Measurements from ENCODE around the gene EQTN. TPM values are rescaled to one million over a fixed set of nuclear protein-coding genes. Genes with fewer than 3 reads are reported as not detected.

EQTN gene
- total RNA-seq, 1 experiment from 2014 or later = 0.81 TPM

DNA sequence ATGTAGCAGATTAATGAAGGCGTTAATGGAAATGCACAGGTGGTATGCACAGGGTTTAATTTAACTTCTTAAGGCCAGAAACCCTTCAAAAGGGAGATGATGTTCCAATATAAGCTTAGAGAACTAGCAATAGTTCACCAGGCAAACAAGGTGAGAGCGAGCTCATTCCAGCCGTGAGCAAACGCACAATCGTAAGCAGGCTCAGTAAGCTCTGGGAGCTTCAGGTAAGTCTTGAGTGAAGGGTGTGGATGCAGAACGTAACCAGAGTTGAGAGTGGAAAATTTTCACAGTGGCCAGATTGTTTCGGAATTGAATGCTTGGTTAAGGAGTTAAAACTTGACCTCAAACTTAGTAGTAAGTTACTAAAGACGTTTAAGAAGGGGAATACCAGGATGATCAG lies 5.7 kb downstream of the EQTN start (continued):
- TF ChIP-seq, protein P1, sequence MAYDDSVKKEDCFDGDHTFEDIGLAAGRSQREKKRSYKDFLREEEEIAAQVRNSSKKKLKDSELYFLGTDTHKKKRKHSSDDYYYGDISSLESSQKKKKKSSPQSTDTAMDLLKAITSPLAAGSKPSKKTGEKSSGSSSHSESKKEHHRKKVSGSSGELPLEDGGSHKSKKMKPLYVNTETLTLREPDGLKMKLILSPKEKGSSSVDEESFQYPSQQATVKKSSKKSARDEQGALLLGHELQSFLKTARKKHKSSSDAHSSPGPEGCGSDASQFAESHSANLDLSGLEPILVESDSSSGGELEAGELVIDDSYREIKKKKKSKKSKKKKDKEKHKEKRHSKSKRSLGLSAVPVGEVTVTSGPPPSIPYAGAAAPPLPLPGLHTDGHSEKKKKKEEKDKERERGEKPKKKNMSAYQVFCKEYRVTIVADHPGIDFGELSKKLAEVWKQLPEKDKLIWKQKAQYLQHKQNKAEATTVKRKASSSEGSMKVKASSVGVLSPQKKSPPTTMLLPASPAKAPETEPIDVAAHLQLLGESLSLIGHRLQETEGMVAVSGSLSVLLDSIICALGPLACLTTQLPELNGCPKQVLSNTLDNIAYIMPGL (CRISPR knock-in tag; IDR thresholded peaks at IDR 0.05) = no peak
- no peak for TF ChIP-seq SMAD3 (CRISPR knock-in tag; IDR thresholded peaks at IDR 0.05; ENCODE audit: borderline replicate concordance)
- TF ChIP-seq, protein P2, sequence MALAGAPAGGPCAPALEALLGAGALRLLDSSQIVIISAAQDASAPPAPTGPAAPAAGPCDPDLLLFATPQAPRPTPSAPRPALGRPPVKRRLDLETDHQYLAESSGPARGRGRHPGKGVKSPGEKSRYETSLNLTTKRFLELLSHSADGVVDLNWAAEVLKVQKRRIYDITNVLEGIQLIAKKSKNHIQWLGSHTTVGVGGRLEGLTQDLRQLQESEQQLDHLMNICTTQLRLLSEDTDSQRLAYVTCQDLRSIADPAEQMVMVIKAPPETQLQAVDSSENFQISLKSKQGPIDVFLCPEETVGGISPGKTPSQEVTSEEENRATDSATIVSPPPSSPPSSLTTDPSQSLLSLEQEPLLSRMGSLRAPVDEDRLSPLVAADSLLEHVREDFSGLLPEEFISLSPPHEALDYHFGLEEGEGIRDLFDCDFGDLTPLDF (CRISPR knock-in tag; IDR thresholded peaks at IDR 0.05) = no peak
- TF ChIP-seq, protein P3, sequence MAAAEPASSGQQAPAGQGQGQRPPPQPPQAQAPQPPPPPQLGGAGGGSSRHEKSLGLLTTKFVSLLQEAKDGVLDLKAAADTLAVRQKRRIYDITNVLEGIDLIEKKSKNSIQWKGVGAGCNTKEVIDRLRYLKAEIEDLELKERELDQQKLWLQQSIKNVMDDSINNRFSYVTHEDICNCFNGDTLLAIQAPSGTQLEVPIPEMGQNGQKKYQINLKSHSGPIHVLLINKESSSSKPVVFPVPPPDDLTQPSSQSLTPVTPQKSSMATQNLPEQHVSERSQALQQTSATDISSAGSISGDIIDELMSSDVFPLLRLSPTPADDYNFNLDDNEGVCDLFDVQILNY (CRISPR knock-in tag; IDR thresholded peaks at IDR 0.05) = no peak
- TF ChIP-seq NR3C1 (CRISPR knock-in tag; conservative IDR thresholded peaks at IDR 0.05; ENCODE audit: low read depth) = no peak
- TF ChIP-seq, protein P4, sequence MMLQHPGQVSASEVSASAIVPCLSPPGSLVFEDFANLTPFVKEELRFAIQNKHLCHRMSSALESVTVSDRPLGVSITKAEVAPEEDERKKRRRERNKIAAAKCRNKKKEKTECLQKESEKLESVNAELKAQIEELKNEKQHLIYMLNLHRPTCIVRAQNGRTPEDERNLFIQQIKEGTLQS (CRISPR knock-in tag; conservative IDR thresholded peaks at IDR 0.05) = no peak
- TF ChIP-seq, protein P5, sequence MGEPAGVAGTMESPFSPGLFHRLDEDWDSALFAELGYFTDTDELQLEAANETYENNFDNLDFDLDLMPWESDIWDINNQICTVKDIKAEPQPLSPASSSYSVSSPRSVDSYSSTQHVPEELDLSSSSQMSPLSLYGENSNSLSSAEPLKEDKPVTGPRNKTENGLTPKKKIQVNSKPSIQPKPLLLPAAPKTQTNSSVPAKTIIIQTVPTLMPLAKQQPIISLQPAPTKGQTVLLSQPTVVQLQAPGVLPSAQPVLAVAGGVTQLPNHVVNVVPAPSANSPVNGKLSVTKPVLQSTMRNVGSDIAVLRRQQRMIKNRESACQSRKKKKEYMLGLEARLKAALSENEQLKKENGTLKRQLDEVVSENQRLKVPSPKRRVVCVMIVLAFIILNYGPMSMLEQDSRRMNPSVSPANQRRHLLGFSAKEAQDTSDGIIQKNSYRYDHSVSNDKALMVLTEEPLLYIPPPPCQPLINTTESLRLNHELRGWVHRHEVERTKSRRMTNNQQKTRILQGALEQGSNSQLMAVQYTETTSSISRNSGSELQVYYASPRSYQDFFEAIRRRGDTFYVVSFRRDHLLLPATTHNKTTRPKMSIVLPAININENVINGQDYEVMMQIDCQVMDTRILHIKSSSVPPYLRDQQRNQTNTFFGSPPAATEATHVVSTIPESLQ (CRISPR knock-in tag; IDR thresholded peaks at IDR 0.05) = no peak

DNA sequence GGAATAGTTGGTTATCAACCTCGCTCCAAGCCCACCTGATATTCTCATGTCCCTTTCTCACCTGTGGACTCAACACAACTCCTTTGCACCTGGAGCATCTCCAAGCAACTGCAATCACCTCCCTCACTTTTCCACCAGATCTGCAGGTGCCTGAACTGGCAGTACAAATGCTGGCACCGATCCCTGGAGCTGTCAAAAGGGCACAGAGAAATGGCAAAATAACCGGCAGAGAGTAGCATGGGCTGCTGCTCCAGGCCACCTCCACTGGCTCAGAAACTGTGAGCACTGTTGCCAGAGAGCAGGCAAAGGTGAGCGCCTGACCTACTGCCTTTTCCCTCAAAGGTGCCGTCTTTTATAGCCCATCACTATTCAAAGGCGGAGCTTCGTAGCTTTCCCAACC lies 14.7 kb downstream of the EQTN start:
- Mint-ChIP-seq H3K4me3 (no peak overlapping the region), H3K36me3 (no peaks in the 10 kb centered on the region), H3K27ac (no peak overlapping the region), H3K4me1 (peaks cover 11% of the 10 kb centered on the region), H3K27me3 (ENCODE audit: low read depth) (no peaks in the 10 kb centered on the region), H3K9me3 (no peaks in the 10 kb centered on the region)
- CTCF ChIA-PET = interaction anchor here (1.1 kb wide), 1 partner anchor 255 kb away, joined by 3 read pairs; no protein-coding TSS in a partner anchor
- DNase-seq (ENCODE audit: low spot score) (no peak), ATAC-seq (peak; percentile 76)
- POLR2A ChIA-PET = no interaction called here
- TF ChIP-seq, protein P6, sequence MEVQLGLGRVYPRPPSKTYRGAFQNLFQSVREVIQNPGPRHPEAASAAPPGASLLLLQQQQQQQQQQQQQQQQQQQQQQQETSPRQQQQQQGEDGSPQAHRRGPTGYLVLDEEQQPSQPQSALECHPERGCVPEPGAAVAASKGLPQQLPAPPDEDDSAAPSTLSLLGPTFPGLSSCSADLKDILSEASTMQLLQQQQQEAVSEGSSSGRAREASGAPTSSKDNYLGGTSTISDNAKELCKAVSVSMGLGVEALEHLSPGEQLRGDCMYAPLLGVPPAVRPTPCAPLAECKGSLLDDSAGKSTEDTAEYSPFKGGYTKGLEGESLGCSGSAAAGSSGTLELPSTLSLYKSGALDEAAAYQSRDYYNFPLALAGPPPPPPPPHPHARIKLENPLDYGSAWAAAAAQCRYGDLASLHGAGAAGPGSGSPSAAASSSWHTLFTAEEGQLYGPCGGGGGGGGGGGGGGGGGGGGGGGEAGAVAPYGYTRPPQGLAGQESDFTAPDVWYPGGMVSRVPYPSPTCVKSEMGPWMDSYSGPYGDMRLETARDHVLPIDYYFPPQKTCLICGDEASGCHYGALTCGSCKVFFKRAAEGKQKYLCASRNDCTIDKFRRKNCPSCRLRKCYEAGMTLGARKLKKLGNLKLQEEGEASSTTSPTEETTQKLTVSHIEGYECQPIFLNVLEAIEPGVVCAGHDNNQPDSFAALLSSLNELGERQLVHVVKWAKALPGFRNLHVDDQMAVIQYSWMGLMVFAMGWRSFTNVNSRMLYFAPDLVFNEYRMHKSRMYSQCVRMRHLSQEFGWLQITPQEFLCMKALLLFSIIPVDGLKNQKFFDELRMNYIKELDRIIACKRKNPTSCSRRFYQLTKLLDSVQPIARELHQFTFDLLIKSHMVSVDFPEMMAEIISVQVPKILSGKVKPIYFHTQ (CRISPR knock-in tag; IDR thresholded peaks at IDR 0.05) = no peak
- TF ChIP-seq ELF4 (CRISPR knock-in tag; IDR thresholded peaks at IDR 0.05; ENCODE audit: low read depth) = no peak
- TF ChIP-seq, protein P7, sequence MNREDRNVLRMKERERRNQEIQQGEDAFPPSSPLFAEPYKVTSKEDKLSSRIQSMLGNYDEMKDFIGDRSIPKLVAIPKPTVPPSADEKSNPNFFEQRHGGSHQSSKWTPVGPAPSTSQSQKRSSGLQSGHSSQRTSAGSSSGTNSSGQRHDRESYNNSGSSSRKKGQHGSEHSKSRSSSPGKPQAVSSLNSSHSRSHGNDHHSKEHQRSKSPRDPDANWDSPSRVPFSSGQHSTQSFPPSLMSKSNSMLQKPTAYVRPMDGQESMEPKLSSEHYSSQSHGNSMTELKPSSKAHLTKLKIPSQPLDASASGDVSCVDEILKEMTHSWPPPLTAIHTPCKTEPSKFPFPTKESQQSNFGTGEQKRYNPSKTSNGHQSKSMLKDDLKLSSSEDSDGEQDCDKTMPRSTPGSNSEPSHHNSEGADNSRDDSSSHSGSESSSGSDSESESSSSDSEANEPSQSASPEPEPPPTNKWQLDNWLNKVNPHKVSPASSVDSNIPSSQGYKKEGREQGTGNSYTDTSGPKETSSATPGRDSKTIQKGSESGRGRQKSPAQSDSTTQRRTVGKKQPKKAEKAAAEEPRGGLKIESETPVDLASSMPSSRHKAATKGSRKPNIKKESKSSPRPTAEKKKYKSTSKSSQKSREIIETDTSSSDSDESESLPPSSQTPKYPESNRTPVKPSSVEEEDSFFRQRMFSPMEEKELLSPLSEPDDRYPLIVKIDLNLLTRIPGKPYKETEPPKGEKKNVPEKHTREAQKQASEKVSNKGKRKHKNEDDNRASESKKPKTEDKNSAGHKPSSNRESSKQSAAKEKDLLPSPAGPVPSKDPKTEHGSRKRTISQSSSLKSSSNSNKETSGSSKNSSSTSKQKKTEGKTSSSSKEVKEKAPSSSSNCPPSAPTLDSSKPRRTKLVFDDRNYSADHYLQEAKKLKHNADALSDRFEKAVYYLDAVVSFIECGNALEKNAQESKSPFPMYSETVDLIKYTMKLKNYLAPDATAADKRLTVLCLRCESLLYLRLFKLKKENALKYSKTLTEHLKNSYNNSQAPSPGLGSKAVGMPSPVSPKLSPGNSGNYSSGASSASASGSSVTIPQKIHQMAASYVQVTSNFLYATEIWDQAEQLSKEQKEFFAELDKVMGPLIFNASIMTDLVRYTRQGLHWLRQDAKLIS (CRISPR knock-in tag; IDR thresholded peaks at IDR 0.05; ENCODE audit: borderline replicate concordance) = no peak
- TF ChIP-seq CBFB (CRISPR knock-in tag; IDR thresholded peaks at IDR 0.05; ENCODE audit: low read depth) = no peak
- TF ChIP-seq, protein P8, sequence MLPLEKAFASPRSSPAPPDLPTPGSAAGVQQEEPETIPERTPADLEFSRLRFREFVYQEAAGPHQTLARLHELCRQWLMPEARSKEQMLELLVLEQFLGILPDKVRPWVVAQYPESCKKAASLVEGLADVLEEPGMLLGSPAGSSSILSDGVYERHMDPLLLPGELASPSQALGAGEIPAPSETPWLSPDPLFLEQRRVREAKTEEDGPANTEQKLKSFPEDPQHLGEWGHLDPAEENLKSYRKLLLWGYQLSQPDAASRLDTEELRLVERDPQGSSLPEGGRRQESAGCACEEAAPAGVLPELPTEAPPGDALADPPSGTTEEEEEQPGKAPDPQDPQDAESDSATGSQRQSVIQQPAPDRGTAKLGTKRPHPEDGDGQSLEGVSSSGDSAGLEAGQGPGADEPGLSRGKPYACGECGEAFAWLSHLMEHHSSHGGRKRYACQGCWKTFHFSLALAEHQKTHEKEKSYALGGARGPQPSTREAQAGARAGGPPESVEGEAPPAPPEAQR (CRISPR knock-in tag; IDR thresholded peaks at IDR 0.05) = no peak
- no peak for TF ChIP-seq JUN (CRISPR knock-in tag; IDR thresholded peaks at IDR 0.05)
- no peak for TF ChIP-seq CREB1 (CRISPR knock-in tag; IDR thresholded peaks at IDR 0.05)
- TF ChIP-seq RELA (CRISPR knock-in tag; IDR thresholded peaks at IDR 0.05; ENCODE audit: borderline replicate concordance) = no peak
- TF ChIP-seq, protein P9, sequence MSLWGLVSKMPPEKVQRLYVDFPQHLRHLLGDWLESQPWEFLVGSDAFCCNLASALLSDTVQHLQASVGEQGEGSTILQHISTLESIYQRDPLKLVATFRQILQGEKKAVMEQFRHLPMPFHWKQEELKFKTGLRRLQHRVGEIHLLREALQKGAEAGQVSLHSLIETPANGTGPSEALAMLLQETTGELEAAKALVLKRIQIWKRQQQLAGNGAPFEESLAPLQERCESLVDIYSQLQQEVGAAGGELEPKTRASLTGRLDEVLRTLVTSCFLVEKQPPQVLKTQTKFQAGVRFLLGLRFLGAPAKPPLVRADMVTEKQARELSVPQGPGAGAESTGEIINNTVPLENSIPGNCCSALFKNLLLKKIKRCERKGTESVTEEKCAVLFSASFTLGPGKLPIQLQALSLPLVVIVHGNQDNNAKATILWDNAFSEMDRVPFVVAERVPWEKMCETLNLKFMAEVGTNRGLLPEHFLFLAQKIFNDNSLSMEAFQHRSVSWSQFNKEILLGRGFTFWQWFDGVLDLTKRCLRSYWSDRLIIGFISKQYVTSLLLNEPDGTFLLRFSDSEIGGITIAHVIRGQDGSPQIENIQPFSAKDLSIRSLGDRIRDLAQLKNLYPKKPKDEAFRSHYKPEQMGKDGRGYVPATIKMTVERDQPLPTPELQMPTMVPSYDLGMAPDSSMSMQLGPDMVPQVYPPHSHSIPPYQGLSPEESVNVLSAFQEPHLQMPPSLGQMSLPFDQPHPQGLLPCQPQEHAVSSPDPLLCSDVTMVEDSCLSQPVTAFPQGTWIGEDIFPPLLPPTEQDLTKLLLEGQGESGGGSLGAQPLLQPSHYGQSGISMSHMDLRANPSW (CRISPR knock-in tag; conservative IDR thresholded peaks at IDR 0.05; ENCODE audit: low read depth) = no peak
